Measurements from ENCODE around the gene DNAJB6.

DNAJB6 gene

GRCh38 chr7:157419035-157419293 lies 82.2 kb downstream of the DNAJB6 start:
- TF ChIP-seq TARDBP (IDR thresholded peaks at IDR 0.05) (no peak), NFRKB (IDR thresholded peaks at IDR 0.05) (no peak), BHLHE40 (IDR thresholded peaks at IDR 0.05; ENCODE audit: borderline replicate concordance) (no peak), SP1 (IDR thresholded peaks at IDR 0.05) (no peak), L3MBTL2 (conservative IDR thresholded peaks at IDR 0.05) (no peak), FOXK2 (IDR thresholded peaks at IDR 0.05) (no peak), ARNT (IDR thresholded peaks at IDR 0.05) (no peak), FOXA1 (IDR thresholded peaks at IDR 0.05) (no peak), FOXM1 (IDR thresholded peaks at IDR 0.05; ENCODE audit: borderline replicate concordance) (no peak), HDGF (IDR thresholded peaks at IDR 0.05; ENCODE audit: borderline replicate concordance) (no peak), ELF4 (IDR thresholded peaks at IDR 0.05) (no peak), CTBP1 (IDR thresholded peaks at IDR 0.05; ENCODE audit: borderline replicate concordance) (no peak), PKNOX1 (IDR thresholded peaks at IDR 0.05) (no peak), ZNF384 (IDR thresholded peaks at IDR 0.05) (no peak), LEF1 (IDR thresholded peaks at IDR 0.05; ENCODE audit: borderline replicate concordance) (no peak)

GRCh38 chr7:157422279-157422678 lies 85.5 kb downstream of the DNAJB6 start:
- no peak for DNase-seq (ENCODE audit: extremely low spot score)
- CTCF ChIA-PET = no interaction called here
- TF ChIP-seq HDGF (IDR thresholded peaks at IDR 0.05; ENCODE audit: borderline replicate concordance) (no peak), PKNOX1 (IDR thresholded peaks at IDR 0.05) (no peak), FOXK2 (IDR thresholded peaks at IDR 0.05) (no peak), ARNT (IDR thresholded peaks at IDR 0.05) (no peak), ZNF384 (IDR thresholded peaks at IDR 0.05) (no peak), SUZ12 (IDR thresholded peaks at IDR 0.05) (no peak), NFRKB (IDR thresholded peaks at IDR 0.05) (no peak), FOXM1 (IDR thresholded peaks at IDR 0.05; ENCODE audit: borderline replicate concordance) (no peak)
- POLR2A ChIA-PET = no interaction called here

More at GRCh38 chr7:157419035-157419293, 82.2 kb downstream of the DNAJB6 start:
- ChIA-PET POLR2A (no interaction called here), CTCF (interaction anchor here (0.8 kb wide), 1 partner anchor 14 kb away, joined by 3 read pairs; no protein-coding TSS in a partner anchor)
- DNase-seq (ENCODE audit: extremely low spot score) = no peak

- POLR2A ChIA-PET = no interaction called here
Measured at GRCh38 chr7:157423348-157423747, 86.5 kb downstream of the DNAJB6 start.

GRCh38 chr7:157423886-157424565 lies 87.2 kb downstream of the DNAJB6 start:
- TF ChIP-seq FOXM1 (IDR thresholded peaks at IDR 0.05; ENCODE audit: borderline replicate concordance) (no peak), SP1 (IDR thresholded peaks at IDR 0.05) (no peak), SUZ12 (IDR thresholded peaks at IDR 0.05) (no peak), LEF1 (IDR thresholded peaks at IDR 0.05; ENCODE audit: borderline replicate concordance) (no peak), NFRKB (IDR thresholded peaks at IDR 0.05) (no peak), ARNT (IDR thresholded peaks at IDR 0.05) (no peak), HDGF (IDR thresholded peaks at IDR 0.05; ENCODE audit: borderline replicate concordance) (no peak), FOXK2 (IDR thresholded peaks at IDR 0.05) (no peak), FOXA1 (IDR thresholded peaks at IDR 0.05) (no peak), L3MBTL2 (conservative IDR thresholded peaks at IDR 0.05) (no peak)
- CTCF ChIA-PET = no interaction called here
- DNase-seq (ENCODE audit: extremely low spot score) = no peak
- POLR2A ChIA-PET = no interaction called here

More at GRCh38 chr7:157423348-157423747, 86.5 kb downstream of the DNAJB6 start:
- CTCF ChIA-PET = no interaction called here
- DNase-seq (ENCODE audit: extremely low spot score) = no peak
- TF ChIP-seq BHLHE40 (IDR thresholded peaks at IDR 0.05; ENCODE audit: borderline replicate concordance) (no peak), SUZ12 (IDR thresholded peaks at IDR 0.05) (no peak), PKNOX1 (IDR thresholded peaks at IDR 0.05) (no peak), FOXA1 (IDR thresholded peaks at IDR 0.05) (no peak), NFRKB (IDR thresholded peaks at IDR 0.05) (no peak), FOXK2 (IDR thresholded peaks at IDR 0.05) (no peak), TARDBP (IDR thresholded peaks at IDR 0.05) (no peak), SP1 (IDR thresholded peaks at IDR 0.05) (no peak), CTBP1 (IDR thresholded peaks at IDR 0.05; ENCODE audit: borderline replicate concordance) (no peak), ARNT (IDR thresholded peaks at IDR 0.05) (no peak), L3MBTL2 (conservative IDR thresholded peaks at IDR 0.05) (no peak), FOXM1 (IDR thresholded peaks at IDR 0.05; ENCODE audit: borderline replicate concordance) (no peak), HDGF (IDR thresholded peaks at IDR 0.05; ENCODE audit: borderline replicate concordance) (no peak), LEF1 (IDR thresholded peaks at IDR 0.05; ENCODE audit: borderline replicate concordance) (no peak), ELF4 (IDR thresholded peaks at IDR 0.05) (no peak), ZNF384 (IDR thresholded peaks at IDR 0.05) (no peak)

- TF ChIP-seq BHLHE40 (IDR thresholded peaks at IDR 0.05; ENCODE audit: borderline replicate concordance) (no peak), ELF4 (IDR thresholded peaks at IDR 0.05) (no peak), LEF1 (IDR thresholded peaks at IDR 0.05; ENCODE audit: borderline replicate concordance) (no peak), ZNF384 (IDR thresholded peaks at IDR 0.05) (no peak), HDGF (IDR thresholded peaks at IDR 0.05; ENCODE audit: borderline replicate concordance) (no peak), CTBP1 (IDR thresholded peaks at IDR 0.05; ENCODE audit: borderline replicate concordance) (no peak), PKNOX1 (IDR thresholded peaks at IDR 0.05) (no peak), SP1 (IDR thresholded peaks at IDR 0.05) (no peak), FOXM1 (IDR thresholded peaks at IDR 0.05; ENCODE audit: borderline replicate concordance) (no peak), L3MBTL2 (conservative IDR thresholded peaks at IDR 0.05) (no peak), ARNT (IDR thresholded peaks at IDR 0.05) (no peak), SUZ12 (IDR thresholded peaks at IDR 0.05) (no peak), TARDBP (IDR thresholded peaks at IDR 0.05) (no peak), FOXK2 (IDR thresholded peaks at IDR 0.05) (no peak), FOXA1 (IDR thresholded peaks at IDR 0.05) (no peak), NFRKB (IDR thresholded peaks at IDR 0.05) (no peak)
- ChIA-PET CTCF (no interaction called here), POLR2A (no interaction called here)
- no peak for DNase-seq (ENCODE audit: extremely low spot score)
Measured at GRCh38 chr7:157425137-157425731, 88.4 kb downstream of the DNAJB6 start.
